ENCODE measurements around the gene ANKLE2.

Gene ANKLE2

DNA sequence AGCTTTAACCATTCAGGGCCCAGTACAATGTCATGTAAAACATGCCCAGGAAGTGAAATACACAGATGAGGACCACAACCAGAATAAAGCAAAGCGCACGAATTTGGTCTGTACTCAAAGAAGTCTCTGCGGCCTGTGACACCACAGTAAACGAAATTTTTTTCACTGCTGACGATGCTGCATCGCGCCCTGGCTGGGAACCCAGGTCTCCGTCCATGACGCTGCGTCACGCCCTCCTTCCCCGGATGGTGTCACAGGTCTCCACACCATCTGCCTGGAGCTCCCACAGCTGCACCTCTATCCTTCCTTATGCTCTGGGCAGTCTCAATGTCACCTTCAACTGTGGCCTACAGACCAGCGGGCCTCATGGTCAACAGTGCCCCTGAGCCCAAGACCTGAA is 17.8 kb downstream of the ANKLE2 start:
- no peak for DNase-seq (ENCODE audit: low spot score)

DNA sequence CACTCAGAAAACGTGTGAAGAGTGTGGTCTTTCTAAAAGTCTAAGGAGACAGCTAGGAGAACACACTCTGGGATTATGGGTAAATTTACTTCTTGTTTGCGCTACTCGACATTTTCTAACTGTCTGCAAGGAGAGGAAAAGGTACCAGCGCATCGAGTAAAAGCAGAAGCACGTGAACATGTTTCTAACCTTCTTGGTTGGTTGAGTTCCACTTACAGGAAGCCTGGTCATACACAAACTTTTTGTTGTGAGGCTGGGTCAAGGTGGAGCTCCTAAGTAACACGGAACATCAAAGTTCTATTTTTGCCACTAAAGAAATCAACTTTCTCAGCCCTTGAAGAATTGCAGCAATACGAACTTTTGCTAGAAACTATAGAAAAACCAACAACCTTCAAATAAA is 20.0 kb downstream of the ANKLE2 start:
- DNase-seq (ENCODE audit: low spot score) = no peak

DNA sequence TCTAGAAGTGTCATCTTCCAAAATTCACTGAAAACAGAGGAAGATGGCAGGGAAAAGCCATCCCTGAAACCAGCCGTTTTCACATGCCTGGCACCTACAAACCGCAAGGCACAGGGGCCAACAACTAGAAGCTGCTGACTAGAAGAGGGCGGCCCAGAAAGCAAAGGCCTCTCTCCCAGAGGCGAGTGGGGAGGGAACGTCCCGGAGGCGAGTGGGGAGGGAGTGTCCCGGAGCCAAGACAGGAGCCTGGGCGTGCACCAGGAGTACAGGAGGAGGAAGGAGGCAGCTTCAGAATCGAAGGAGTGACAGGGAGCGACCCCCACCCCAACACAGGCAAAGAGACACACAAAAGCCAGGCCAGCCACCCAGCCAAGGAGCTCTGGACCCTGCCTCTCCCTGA is 21.0 kb downstream of the ANKLE2 start:
- DNase-seq (ENCODE audit: low spot score) = no peak

DNA sequence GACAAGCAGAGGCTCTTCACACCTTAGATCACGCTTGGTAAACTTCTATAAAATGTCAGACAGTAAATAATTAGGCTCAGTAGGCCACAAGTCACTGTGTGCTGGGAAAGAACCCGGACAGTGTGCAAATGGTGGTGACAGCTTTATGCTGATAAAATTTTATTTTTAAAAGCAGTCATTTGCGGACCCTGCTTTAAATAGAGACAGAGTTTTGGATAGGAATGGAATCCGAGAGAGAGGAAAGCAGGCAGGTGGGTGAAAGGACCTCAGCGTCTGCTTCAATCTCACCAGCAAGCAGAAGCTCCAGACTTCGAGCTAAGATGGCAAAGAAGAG is 21.4 kb downstream of the ANKLE2 start:
- DNase-seq (ENCODE audit: low spot score) = no peak

DNA sequence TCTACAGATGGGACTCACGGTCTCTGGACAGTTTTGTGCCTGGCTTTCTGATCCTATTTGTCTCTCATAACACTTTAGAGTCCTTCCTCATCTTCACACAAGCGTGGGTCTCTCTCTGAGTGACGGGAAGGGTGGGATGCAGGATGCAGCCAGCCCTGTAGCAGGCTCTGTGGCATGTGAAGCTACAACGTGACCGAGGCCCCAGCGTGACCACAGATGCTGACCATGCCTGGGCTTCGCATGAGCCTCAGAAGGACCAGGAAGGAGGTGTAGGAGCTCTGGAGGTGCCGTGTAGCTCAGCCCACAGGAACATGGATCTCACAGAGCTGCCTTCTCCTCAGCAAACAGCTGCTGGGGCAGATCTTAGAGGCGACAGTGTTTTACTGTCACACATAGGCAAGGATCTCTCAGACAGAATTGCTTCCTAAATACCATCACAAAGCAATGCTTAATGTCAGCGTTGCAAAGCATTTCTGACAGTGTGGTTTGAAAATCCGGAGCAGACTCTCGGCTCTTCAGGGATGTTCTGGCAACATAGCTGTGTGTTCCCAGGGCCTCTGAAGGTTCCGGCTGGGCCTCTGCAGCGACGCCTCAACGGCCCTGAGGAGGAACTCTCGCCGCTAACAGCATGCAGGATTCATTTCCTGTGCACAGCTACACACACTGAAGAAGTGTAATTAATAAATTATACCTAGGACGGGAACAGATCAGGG is 21.9 kb downstream of the ANKLE2 start:
- no peak for DNase-seq (ENCODE audit: low spot score)

DNA sequence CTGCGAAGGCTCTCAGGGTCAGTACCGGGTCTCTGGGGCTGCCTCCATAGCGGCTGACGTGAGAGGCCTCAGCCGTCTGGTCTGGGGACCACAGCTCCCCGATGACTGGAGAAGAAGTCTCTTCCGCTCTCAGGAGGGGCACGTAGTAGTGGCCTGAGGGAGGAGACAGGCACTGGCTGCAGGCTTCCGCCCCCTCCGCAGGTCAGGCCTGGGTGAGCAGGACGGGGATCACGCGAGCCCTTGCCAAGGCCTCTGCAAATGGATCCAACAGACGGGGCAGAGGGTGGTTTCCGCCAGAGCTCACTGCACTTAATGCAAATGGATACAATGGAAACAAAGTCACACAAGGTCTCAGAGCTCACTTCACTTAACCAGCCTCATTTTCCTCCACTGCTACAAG is 24.7 kb downstream of the ANKLE2 start:
- DNase-seq (ENCODE audit: low spot score) = no peak

DNA sequence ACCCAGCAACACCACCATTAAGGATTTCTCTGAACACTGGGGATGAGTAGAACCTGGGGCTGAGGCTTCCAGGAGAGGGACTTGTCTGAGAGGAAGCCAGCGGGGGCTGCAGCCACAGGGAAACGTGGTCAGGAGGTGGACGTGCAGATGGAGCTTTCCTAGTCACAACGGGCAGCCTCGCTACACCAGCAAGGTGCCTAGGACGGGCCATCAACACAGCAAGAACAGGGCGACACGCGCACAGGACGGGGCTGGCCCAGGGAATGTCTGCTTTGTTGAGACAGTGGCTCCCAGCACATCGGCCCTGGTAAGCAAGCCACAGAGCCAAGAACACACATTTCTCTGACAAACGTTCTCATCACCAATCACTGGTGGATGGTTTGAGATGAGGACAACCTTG is 25.3 kb downstream of the ANKLE2 start:
- no peak for DNase-seq (ENCODE audit: low spot score)

DNA sequence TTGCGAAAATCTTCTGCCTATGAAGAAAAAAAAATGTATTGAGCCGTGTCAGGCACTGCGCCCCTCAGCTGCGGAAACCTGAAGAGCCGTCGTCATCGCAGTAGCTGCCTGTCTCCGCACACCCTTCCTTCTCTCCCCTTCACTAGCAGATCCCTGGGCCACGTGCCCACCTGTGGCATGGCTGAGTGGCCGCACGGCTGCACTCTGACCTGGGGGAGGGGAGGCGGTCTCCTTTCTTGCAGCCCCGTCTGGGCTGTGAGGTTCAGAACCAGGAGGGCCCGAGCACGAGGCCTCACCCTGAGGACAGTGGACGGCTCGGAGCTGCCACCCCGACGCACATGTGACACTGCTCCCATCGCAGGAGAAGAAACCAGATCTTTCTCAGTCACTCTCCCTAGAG is 26.1 kb downstream of the ANKLE2 start:
- DNase-seq (ENCODE audit: low spot score) = no peak

DNA sequence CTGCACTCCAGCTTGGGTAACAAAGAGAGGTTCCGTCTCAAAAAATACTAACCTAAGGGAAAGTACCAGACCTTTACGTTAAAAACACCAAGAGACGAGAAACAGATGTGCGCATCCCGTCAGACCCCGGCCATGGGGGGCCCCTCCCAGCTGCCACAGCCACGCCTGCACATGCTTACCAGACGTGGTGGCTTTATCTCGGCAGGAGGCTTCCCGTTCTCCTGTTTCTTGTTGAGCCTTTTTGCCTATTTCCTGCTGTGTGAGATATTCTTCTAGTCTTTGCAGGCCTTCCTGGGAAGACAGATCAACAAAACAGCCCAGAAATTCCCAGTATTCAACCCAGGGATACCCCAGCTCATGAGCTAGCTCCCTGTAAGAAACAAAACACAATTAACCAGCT is 27.4 kb downstream of the ANKLE2 start:
- DNase-seq (ENCODE audit: low spot score) = no peak

DNA sequence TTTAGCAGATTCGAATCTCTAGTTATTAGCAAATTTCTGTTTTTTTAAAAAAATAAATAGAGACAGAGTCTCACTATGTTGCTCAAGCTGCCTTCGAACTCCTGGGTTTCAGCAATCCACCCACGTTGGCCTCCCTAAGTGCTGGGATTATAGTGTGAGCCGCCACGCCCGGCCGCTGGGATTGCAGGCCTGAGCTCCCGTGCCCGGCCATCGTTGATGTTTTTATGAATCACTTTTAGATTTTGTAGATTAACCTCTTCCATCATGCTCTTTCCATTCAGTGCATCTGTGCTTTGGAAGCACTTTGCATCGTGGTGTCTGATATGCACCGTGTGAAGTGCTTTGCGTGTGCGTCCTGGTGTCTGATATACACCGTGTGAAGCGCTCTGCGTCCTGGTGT is 30.1 kb downstream of the ANKLE2 start:
- no peak for DNase-seq (ENCODE audit: low spot score)

DNA sequence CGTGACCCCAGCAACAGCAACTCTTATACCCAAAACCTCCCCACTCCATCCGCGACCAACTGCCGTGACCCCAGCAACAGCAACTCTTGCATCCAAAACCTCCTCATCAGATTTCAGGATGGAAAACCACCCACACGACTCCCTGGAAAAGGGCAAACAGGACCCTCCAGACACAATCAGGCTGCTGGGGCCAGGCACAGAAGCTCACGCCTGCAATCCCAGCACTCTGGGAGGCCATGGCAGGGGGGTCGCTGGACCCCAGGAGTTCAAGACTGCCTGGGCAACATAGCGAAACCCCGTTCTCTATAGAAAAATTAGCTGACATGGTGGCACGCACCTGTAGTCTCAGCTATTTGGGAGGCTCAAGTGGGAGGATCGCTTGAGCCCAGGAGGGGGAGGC is 31.3 kb downstream of the ANKLE2 start:
- DNase-seq (ENCODE audit: low spot score) = no peak

DNA sequence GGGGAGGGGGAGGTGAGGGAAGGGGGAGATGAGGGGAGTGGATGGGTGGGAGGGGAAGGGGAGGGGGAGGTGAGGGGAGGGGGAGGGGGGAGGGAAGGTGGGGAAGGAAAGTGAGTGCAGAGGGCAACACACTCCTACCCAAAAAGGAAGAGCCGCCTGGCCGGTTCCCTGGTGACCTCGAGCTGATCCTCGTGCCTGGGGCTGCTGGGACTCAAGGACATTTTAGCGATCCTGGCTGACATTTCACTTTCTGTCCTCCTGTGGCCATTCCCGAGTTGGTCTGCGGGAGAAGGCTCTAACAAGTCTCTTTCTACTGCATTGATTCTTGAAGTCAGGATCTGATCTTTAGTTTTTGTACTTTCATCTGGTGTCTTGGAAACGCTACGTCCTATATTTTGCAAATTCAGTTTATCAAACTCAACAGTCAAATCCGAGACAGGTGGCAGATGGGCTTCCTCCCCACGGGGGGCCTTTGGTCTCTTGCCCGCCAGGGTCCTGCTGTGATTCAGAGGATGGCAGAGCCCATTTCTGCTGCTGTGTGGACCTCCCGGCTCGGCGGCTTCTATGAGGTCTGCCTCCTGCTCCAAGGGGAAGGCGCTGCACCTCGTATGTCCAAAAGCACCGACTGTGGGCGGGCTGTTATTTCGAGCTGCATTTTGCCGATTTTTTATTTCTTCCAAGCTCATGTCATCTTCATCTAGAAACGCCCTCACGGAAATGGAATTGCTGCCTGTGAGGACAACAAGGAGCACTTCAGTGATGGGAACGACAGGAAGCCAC is 31.9 kb downstream of the ANKLE2 start:
- DNase-seq (ENCODE audit: low spot score) = no peak

DNA sequence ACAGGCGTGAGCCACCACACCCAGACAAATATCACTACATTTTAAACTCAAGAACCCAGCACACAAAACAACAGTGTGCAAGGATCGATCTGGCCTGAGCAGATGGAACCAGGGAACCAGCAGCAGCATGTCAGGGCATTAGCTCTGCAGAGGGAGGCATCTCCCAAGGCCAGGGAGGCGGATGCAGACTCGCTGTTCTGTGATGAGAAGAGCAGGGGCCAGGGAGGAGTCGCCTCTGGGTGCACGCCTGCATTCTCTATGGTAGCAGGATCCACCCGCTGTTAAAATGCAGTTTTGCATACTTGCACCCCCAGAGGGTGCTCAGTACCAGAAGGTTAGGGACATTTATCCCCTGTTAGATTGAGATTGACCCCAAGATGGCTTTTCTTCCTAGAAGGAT is 33.1 kb downstream of the ANKLE2 start:
- no peak for DNase-seq (ENCODE audit: low spot score)

DNA sequence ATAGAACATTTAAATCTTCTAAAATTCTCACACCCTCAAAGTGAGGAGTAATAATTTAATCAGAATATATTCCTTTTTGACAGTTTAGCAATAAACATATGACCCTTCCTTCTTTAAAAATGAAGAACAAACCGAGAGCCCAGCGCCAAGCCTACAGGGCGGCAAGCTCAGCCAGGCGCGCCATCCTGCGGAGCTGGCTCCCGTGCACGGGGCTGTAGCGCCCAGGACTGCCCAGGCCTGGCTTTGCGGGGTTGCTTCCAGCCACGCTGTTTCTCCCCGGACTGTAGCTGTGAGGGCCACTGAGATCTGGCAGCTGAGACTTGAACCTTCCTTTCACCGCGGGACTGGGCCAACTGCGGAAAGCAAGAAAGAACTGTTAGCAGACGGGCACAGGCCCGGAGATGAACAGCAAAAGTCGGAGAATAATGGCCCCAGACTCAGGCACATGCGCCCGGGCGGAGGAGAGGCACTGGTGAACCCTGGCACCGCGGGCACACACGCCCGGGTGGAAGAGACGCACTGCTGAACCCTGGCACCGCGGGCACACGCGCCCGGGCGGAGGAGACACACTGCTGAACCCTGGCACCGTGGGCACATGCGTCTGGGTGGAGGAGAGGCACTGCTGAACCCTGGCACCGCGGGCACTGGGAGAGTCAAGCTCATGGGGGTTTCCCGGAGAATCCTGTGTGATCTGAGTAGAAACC is 34.4 kb downstream of the ANKLE2 start:
- DNase-seq (ENCODE audit: low spot score) = no peak

DNA sequence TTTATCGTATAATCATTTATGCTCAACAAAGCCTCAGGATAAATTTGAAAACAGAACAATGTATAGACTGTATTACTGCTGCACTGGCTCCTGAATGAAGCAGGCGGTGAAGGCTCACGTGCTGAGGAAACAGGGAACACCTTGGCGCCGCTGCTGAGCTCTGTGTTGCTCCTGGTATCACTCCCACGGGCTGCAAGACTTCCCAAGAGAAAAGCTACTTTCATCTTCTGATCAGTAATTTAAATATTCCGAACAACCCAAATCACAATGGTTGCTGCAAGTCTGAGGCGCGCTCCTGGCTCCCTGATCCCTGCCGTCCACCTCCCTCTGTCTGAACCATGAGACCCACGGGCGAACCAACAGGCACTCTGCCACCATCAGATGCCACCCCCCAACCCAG is 35.2 kb downstream of the ANKLE2 start:
- DNase-seq (ENCODE audit: low spot score) = no peak

DNA sequence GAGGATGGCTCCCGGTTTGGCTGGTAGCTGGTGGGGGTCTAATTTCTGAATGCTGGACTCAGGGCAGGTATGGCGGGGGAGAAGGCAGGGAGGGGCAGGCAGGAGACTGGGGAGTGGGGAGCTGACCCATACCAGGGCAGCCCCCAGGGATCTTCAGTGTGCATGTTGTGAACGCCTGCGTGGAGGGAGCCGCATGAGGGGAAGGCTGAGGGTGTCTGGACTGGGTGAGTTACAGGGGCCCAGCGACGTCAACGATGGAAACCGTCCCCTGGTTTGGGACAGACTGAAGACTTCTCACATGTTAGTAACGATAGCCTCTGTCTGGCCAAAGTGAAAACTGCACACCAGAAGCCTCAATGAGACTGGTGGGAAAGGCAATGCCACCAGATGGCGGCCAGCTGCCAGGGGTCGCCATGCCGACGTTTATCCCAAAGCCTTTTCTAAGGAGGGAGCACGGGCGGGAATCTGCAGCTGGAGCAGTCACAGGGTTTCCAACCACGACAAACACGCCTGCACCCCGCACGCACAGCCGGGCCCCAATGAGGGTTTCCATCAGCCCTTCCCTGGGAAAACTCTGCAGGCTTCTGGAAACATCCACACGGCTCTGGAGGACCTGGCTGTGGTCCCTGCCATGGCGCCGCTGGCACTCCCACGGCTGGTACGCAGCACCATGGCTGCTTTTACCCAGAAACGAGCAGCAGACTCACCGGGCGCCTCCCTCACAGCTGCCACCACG is 37.0 kb downstream of the ANKLE2 start:
- no peak for DNase-seq (ENCODE audit: low spot score)

DNA sequence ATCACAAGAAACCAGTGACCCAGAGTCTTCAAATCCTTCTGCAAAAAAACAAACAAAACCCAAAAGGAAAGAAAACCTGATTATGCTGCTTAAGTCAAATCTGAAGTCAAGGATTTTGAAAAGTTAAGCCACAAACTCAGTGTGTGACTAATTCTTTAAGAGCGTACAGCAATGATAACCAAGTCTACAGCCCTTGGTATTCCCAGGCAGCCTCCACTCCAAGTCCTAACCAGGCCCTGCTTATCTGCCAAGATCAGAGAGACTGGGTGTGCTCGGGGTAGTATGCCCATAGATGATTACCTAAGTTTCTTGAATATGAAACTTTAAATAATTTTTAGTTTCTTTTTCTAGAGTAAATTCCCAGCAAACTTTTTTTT is 37.9 kb downstream of the ANKLE2 start:
- DNase-seq (ENCODE audit: low spot score) = no peak

DNA sequence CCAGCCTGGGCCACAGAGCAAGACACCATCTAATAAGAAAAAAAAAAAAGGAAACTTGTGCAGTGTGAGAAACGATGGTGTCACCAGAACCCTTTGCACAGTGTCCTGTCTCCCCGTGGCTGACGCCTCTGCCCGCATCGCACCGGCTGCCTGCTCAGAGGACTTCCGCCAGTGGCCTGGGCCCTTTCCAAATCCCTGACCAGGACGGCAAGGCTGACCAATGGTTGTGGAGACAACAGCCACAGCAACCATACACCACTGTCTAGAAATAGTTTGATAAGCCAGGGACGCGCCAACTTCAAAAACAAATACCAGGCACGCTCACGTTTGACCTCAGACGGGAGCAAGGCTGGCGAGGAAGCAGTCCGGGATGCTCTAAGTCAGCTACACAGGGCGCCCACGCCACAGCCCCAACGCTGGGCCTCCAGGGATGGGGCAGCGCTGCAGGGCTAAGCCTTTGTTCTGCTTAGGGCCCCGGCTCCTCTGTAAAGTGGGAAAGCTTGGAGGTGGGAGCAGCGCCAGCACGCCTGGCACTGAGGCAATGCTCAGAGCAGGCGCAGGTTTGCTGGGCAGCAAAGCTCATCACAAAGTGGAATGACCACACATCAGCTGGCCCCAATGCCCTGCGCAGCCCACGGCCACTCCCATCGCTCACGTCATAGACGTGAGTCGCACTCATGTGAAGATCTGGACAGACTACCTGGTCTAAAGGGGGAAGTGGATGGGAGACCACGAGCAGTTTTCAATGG is 38.4 kb downstream of the ANKLE2 start:
- no peak for DNase-seq (ENCODE audit: low spot score)

DNA sequence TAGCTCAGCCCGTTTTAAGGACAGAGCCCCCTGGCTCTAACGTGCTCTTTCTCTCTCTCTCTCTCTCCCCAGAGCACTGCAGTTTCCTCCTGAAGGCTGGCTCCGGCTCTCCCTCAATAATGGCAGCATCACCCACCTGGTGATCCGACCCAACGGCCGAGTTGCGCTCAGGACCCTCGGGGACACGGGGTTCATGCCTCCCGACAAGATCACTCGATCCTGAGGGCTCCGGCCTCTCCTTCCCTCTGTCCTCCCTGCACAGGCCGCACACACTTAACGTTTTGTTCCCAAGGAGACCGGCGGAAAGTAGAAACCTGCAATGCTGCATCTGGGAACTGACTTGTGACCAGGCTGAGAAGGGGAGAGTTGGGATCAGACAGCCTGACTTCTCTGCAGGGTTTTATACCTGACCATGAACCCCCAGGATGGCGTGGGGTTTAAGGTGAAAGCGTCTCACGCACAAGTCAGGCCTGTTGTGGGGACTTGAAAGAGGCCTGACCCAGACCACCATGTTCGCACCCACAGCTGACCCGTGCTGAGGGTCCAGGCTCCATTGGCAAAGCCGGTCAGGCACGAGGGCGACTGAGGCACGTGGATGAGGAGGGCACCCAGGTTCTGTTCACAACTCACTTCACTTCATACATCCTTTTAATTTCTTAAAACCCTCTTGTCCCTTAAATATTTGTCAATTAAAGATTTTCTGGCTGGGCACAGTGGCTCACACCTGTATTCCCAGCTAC is 40.9 kb downstream of the ANKLE2 start:
- no peak for DNase-seq (ENCODE audit: low spot score)

DNA sequence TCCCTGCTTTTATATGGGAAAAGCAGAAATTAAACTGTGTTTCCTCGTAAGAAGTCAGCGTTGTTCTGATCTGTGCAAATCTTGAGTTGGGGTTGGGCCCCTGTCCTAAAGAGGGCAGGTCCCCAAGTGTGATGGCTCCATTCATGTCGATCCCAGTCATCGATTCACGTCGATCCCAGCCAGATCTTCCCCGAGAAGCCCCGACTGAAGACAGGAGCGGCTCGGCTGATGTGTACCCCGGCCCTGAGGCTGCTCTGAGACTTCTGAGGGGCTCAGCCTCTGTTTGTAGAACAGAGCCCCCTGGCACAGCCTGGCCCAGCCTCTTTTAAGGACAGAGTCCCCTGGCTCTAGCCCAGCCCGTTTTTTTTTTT is 41.7 kb downstream of the ANKLE2 start:
- DNase-seq (ENCODE audit: low spot score) = no peak
